ENCODE results near the gene LRFN3. TPM values are rescaled to one million over a fixed set of nuclear protein-coding genes. Genes with fewer than 3 reads are reported as not detected.

LRFN3 gene
- total and polyA plus RNA-seq, 2 donors (not counting 1 experiment from before 2014, with no cell fraction given), result 0.79 to 1.6 TPM

- H3K79me2 ChIP-seq (ENCODE audit: control insufficient read depth, insufficient read depth, low read length), result no peaks in the 10 kb centered on the region
- H4K20me1 ChIP-seq (ENCODE audit: control insufficient read depth, insufficient read depth, low read length, poor library complexity, severe bottlenecking), result no peaks in the 10 kb centered on the region
- 59% methylated on average over 3 of the region's 5 CpGs for WGBS (ENCODE audit: insufficient coverage)
- no peak overlapping the region for H3K4me3 ChIP-seq (ENCODE audit: control extremely low read depth in 1 of 5, extremely low read depth in 1 of 5, insufficient read depth in 1 of 5, low read depth in 2 of 5, low read length in 4 of 5)
- ATAC-seq (ENCODE audit: low read depth) (no peak), DNase-seq (no peak)
- peaks cover 31 to 58% of the 10 kb centered on the region in 2 donors for H3K4me1 ChIP-seq (ENCODE audit: control insufficient read depth in 2 of 2, insufficient read depth in 2 of 2, low read length in 2 of 2)
- no peaks in the 10 kb centered on the region for H3K27me3 ChIP-seq (replicated peaks in 1 of 4; ENCODE audit: control extremely low read depth in 1 of 4, control insufficient read depth in 3 of 4, insufficient read depth in 4 of 4, low read length in 3 of 4)
- H3K27me3 Mint-ChIP-seq, result no peaks in the 10 kb centered on the region
- TF ChIP-seq CTCF (IDR thresholded peaks at IDR 0.05) (no peak), EZH2 (IDR thresholded peaks at IDR 0.05; ENCODE audit: borderline replicate concordance, insufficient read depth, low read depth, low read length, poor library complexity, severe bottlenecking) (no peak)
- intact Hi-C loops (cut with micrococcal nuclease), result no loop called here
- peak overlapping the region; percentile 14 for H3K4me2 ChIP-seq (replicated peaks; ENCODE audit: low read depth, low read length, poor library complexity, severe bottlenecking)
- no peak overlapping the region for H2AFZ ChIP-seq (ENCODE audit: insufficient read depth, low read depth, low read length, poor library complexity, severe bottlenecking)
- ChIA-PET CTCF (interaction anchor here (0.7 to 1.6 kb wide), 3 partner anchors 19 to 217 kb away, joined by 3 to 5 read pairs (median 3); no protein-coding TSS in a partner anchor), POLR2A (interaction anchor here (0.9 to 1.1 kb wide), 2 partner anchors 8 to 12 kb away, joined by 3 read pairs; no protein-coding TSS in a partner anchor)
- H3K27ac Mint-ChIP-seq, result peak overlapping the region; percentile 32
- H3K9ac ChIP-seq (ENCODE audit: low read length), result no peak overlapping the region
- no peak overlapping the region for H3K4me3 Mint-ChIP-seq
- H3K9me3 ChIP-seq (ENCODE audit: control extremely low read depth in 1 of 3, control insufficient read depth in 2 of 3, insufficient read depth in 1 of 3, low read length in 2 of 3), result no peaks in the 10 kb centered on the region
- H3K27ac ChIP-seq (ENCODE audit: low read length in 2 of 2), result no peak overlapping the region
- no peaks in the 10 kb centered on the region for H3K9me3 Mint-ChIP-seq (ENCODE audit: insufficient read depth)
- peaks cover 53% of the 10 kb centered on the region for H3K4me1 Mint-ChIP-seq
- H3K36me3 ChIP-seq (replicated peaks in 1 of 2; ENCODE audit: control extremely low read depth in 1 of 2, control insufficient read depth in 1 of 2, extremely low read depth in 1 of 2, insufficient read depth in 2 of 2, low read length in 1 of 2), result no peaks in the 10 kb centered on the region
Measured at GRCh38 chr19:35911790-35912189, 24.4 kb upstream of the LRFN3 start.

GRCh38 chr19:35913589-35913988, 22.6 kb upstream of the LRFN3 start:
- ATAC-seq (ENCODE audit: low read depth) (no peak), DNase-seq (peak; percentile 28)
- peak overlapping the region; percentile 56 for H3K27ac Mint-ChIP-seq
- ChIA-PET CTCF (interaction anchor here (0.7 kb wide), 1 partner anchor 672 kb away, joined by 4 read pairs; no protein-coding TSS in a partner anchor), POLR2A (no interaction called here)
- H3K27me3 Mint-ChIP-seq, result no peaks in the 10 kb centered on the region
- no peak overlapping the region for H2AFZ ChIP-seq (ENCODE audit: insufficient read depth, low read depth, low read length, poor library complexity, severe bottlenecking)
- no peak overlapping the region for H3K9ac ChIP-seq (ENCODE audit: low read length)
- no peak overlapping the region for H3K27ac ChIP-seq (ENCODE audit: low read length in 2 of 2)
- H3K36me3 ChIP-seq (replicated peaks in 1 of 2; ENCODE audit: control extremely low read depth in 1 of 2, control insufficient read depth in 1 of 2, extremely low read depth in 1 of 2, insufficient read depth in 2 of 2, low read length in 1 of 2), result no peaks in the 10 kb centered on the region
- H3K79me2 ChIP-seq (ENCODE audit: control insufficient read depth, insufficient read depth, low read length), result no peaks in the 10 kb centered on the region
- no peaks in the 10 kb centered on the region for H4K20me1 ChIP-seq (ENCODE audit: control insufficient read depth, insufficient read depth, low read length, poor library complexity, severe bottlenecking)
- no peaks in the 10 kb centered on the region for H3K9me3 ChIP-seq (ENCODE audit: control extremely low read depth in 1 of 3, control insufficient read depth in 2 of 3, insufficient read depth in 1 of 3, low read length in 2 of 3)
- WGBS (ENCODE audit: insufficient coverage), result no CpG with 5 or more reads among the region's 7 CpGs
- no peaks in the 10 kb centered on the region for H3K9me3 Mint-ChIP-seq (ENCODE audit: insufficient read depth)
- intact Hi-C loops (cut with micrococcal nuclease), result no loop called here
- H3K4me3 ChIP-seq (ENCODE audit: control extremely low read depth in 1 of 5, extremely low read depth in 1 of 5, insufficient read depth in 1 of 5, low read depth in 2 of 5, low read length in 4 of 5), result no peak overlapping the region
- H3K4me1 ChIP-seq (ENCODE audit: control insufficient read depth in 2 of 2, insufficient read depth in 2 of 2, low read length in 2 of 2), result peaks cover 31 to 51% of the 10 kb centered on the region in 2 donors
- H3K4me3 Mint-ChIP-seq, result peak overlapping the region; percentile 56
- peaks cover 38% of the 10 kb centered on the region for H3K4me1 Mint-ChIP-seq
- H3K4me2 ChIP-seq (replicated peaks; ENCODE audit: low read depth, low read length, poor library complexity, severe bottlenecking), result no peak overlapping the region
- no peak for TF ChIP-seq CTCF (IDR thresholded peaks at IDR 0.05)
- TF ChIP-seq EZH2 (IDR thresholded peaks at IDR 0.05; ENCODE audit: borderline replicate concordance, insufficient read depth, low read depth, low read length, poor library complexity, severe bottlenecking), result no peak
- H3K27me3 ChIP-seq (replicated peaks in 1 of 4; ENCODE audit: control extremely low read depth in 1 of 4, control insufficient read depth in 3 of 4, insufficient read depth in 4 of 4, low read length in 3 of 4), result no peaks in the 10 kb centered on the region
